D721Med (cell line): ENCODE data around the gene CABP7.

Experiments used
- DNase-seq: peaks from one replicate; pipeline ENCODE4 v3.0.0; 2011; ENCODE audit warnings: low spot score; ENCODE audit not compliant: insufficient read length
- FAIRE-seq: peaks from 2 replicates; lab custom pipeline; 2011; peaks lifted over from hg19 to GRCh38; lab: Jason Lieb, UNC
- CTCF ChIP-seq: IDR thresholded peaks from 2 replicates; pipeline ENCODE4 v1.5.1; 2012; ENCODE audit warnings: mild to moderate bottlenecking, control low read depth; ENCODE audit not compliant: insufficient read depth; ENCODE audit errors: missing control alignments

CABP7 gene

GRCh38 chr22:29780748-29781676, 61.2 kb downstream of the CABP7 start:
- no peak for FAIRE-seq
- TF ChIP-seq CTCF = no peak
- DNase-seq = no peak
